NK-92 (cell line): ENCODE data around the gene TYRP1.

ENCODE experiments used
- DNase-seq: peaks from one replicate; lab custom pipeline; 2025; ENCODE audit not compliant: unreplicated experiment; lab: John Stamatoyannopoulos, UW

TYRP1 gene

GRCh38 chr9:12696931-12697622 is 3.9 kb downstream of the TYRP1 start:
- DNase-seq = no peak

DNA sequence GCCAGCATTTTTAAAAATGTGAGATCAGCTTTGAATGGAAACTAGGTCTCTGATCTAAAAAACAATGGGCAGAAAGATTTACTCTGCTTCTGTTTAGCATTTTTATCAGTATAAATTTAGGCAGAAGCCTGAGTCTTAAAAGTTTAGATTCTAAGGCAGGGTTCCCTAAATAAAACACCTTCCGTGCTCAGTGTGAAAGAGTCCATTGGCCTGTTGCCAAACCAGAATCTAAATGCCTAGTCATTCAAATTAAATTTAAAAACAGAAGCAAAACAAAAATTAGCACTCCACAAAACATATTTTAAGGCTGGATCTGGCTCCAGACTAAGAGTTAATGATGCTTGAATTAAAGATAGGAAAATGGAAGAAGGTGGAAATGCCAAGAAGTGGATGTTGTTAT is 4.5 kb downstream of the TYRP1 start:
- no peak for DNase-seq

- no peak for DNase-seq
These were observed 5.1 kb downstream of the TYRP1 start for GRCh38 chr9:12698266-12698665.

GRCh38 chr9:12698986-12699385 is 5.8 kb downstream of the TYRP1 start:
- no peak for DNase-seq

GRCh38 chr9:12699529-12699928 is 6.3 kb downstream of the TYRP1 start:
- no peak for DNase-seq

DNA sequence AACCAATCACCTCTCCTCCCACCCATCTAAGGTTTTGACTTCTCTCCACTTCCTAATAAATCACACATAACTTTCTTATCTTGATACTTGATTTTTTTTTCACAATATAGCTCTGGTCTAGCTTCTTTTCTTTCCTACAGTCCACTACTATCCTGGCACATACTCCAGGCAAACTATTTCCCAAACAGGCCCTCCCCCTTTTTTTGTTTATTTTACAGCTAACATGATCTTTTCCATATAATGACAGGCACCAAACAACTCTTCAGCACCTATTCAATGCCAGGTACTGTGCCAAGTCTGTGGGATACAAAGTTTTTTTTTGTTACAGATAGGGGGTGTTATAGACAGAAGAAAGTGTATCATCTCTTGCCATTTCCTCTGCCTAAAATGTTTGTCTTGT is 7.9 kb downstream of the TYRP1 start:
- no peak for DNase-seq

DNA sequence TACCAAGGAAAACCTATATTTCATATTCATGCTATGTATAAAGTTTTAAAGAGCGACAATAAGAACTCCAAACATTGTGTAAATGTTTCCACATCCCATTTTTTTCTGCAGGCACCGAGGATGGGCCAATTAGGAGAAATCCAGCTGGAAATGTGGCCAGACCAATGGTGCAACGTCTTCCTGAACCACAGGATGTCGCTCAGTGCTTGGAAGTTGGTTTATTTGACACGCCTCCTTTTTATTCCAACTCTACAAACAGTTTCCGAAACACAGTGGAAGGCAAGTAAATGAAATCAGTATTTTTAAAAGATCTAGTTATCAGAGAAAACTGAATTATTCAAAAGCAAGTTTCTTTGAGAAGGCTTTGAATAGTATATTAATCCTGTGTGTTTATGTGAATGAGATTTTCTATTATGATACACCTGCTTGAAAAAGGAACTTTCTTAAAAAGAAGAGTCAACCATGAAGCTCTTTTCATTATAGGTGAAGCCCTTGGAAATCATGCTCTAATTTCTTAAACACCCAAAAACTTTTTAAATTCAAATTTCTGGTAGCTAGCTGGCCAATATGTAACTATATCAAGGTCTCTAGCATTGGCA is 9.1 kb downstream of the TYRP1 start:
- DNase-seq = no peak

DNA sequence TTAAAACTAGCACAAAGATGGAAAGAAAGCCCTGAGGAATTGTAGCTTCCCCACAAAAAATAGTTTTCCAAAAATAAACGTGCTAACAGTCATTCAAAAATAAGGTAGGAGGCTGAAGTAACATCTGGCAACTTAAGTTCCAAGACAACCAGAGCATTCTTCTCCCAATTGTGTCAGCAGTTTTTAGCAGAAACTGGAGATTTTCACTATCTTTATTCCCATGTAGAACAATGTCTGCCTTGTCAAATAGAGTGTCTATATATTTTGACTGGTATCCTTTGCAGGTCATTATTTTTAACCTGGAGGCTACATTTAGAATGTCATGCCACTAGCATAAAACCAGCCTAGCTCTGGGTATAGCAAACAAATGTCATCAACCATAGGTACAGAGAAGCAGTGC is 10.8 kb downstream of the TYRP1 start:
- DNase-seq = no peak

DNA sequence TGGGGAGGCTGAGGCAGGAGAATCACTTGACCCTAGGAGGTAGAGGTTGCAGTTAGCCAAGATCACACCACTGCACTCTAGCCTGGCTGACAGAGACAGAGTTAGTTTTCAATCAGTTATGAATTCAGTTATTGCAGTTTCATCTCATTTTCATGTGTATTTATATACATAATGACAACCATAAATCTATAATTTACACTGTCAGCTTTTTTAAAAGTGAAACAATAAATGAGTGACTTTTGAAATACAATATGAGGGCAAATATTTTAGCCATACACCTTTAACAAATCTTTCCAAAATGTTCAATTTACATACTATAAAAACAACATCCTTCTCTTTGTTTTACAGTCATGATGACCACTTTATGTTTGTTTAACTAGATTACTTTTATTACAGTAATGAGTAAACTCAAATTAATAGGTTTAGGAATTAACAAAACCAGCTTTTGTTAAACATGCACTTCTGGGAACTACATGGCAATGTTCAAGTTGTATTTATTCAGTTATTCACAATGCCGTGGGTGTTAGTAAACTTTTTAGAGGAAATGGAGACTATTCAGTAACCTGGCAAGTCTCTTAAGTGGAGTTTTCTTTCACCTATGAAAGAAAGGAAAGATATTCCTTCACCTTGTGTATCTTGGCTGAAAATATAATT is 12.7 kb downstream of the TYRP1 start:
- DNase-seq = no peak

- DNase-seq = no peak
These were observed 15.5 kb downstream of the TYRP1 start for GRCh38 chr9:12708562-12709298.

- no peak for DNase-seq
These were observed 19.3 kb downstream of the TYRP1 start for GRCh38 chr9:12712532-12712931.

GRCh38 chr9:12715268-12715667 is 22.1 kb downstream of the TYRP1 start:
- DNase-seq = no peak

DNA sequence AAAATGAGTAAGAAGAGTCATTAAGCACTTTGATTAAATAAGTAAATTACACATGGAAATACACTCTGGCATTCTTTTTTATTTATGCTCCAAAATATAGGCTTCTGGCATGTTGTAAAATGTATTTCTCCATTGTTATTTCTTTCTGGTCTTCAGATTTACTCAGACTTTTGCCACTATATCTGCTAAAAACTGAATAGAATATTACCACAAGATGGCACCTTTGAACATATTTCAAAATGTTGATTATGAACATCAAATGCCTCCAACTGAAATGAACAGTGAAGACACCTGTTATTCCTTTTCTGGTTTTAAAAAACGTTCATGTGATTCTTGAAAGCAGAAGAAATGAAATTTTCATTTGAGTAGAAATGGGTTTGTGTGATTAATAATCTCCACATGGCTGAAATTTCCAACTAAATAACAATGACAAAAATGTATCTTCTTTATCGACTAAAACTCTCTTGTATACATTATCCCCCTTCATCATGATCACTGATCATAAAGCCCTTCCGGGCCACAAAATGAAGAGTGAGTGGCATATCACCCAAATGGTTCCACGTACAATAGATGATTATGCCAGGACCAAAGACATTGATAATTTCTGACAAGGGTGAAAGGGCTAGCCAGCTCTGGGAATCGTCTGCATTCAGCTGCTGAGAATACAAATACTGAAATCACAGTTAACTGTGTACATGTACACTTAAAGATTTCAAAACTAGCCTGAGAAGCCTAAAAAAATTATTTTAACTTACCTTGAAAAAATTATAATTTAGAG is 23.8 kb downstream of the TYRP1 start:
- DNase-seq = no peak

- DNase-seq = no peak
These were observed 24.7 kb downstream of the TYRP1 start for GRCh38 chr9:12717907-12718306.

GRCh38 chr9:12718482-12719026 is 25.4 kb downstream of the TYRP1 start:
- no peak for DNase-seq

GRCh38 chr9:12719431-12719830 is 26.2 kb downstream of the TYRP1 start:
- DNase-seq = no peak

DNA sequence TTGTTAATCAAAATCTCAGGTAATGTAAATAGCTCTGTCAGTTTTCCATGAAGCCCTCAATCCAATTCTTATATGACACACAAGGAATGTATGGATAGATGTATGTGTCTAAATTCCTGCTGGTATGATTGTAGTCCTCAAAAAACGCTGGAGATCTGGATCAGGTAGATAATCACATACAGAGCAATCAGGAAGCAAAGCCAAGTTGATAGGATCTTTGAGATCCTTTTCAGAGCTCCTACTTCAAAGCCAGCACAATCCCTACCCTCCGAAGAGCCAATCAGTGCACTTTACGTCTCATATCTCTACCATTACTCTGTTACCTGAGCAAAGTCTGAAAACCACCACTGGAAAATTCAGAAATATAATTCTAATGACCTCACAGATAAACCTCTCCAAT is 27.4 kb downstream of the TYRP1 start:
- no peak for DNase-seq

DNA sequence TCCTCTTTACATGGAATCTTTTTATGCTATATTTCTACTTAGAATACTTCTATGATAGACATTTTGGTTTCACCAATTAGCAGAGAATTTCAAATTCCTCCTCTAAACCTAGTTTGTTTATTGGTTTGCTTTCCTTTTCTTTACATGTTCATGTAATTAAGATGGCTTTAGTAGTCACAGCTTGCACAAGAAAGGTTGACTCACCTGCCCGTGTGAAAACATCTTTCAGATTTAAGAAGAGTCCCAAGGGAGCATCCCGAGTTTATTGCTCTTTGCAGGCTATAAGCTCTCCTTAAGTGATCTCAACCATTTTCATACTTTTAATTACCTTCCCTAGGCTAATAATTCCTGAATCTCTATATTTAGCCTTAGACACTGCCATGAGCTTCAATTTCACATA is 28.9 kb downstream of the TYRP1 start:
- DNase-seq = no peak

DNA sequence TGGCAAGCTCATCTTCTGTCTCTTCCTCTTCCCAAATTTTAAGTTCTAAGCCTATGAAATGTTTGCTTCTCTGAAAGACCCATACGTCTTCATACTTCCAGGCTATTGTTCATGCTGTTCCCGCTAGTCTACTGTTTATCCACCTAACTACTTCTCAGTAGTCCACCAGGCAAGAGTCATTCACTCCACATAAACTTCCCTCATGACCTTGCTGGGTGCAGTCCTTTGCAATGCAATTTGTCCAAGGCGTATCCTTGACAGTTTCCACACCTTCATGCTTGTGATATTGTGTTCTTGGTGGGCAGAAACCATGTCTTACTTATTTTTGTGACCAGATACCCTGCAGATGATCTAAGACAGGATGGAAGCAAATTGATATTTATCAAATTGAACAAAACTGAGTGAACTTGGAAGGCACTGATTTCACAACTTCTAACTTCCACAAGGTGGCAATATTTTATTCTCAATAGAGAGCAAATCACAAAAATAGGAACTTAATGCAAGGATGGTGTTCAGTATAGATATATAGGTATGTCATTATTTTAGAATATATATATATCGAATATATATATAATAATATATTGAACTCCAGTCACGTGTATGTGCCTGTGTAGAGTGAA is 30.3 kb downstream of the TYRP1 start:
- DNase-seq = no peak

DNA sequence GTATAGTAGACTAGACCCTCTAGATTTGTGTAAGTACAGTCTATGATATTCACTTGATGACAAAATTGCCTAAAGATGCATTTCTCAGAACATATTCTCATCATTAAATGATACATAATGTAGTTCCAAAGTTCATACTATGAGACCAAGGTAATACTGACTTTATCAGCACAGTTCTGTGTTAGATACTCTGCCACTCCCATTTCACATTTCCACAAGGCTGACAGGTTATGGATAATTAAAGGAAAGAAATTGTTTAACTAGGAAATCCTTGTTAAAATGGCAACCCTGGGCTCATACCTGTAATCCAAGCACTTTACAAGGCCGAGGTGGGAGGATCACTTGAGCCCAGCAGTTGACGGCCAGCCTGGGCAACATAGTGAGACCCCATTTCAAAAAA is 33.6 kb downstream of the TYRP1 start:
- no peak for DNase-seq
